K562 (cell line): ENCODE data around the gene KBTBD2. TPM values are rescaled to one million over a fixed set of nuclear protein-coding genes. Genes with fewer than 3 reads are reported as not detected.

Source experiments
- ATAC-seq: fragments of 200-7000 bp; cut with Tn5 transposase; 3 replicates; pipeline ENCODE4 v1.9.1; 2020; ENCODE audit warnings: moderate library complexity
- BruUV-seq: library from RNA; stranded (reverse); fragments of 400-500 nt; replicated peaks from 2 replicates; lab custom pipeline; 2021; lab: Mats Ljungman, UMichigan
- CTCF ChIA-PET: fragments of 300-600 bp; formaldehyde crosslinking; extraction: SDS; loops from one replicate; lab custom pipeline; 2021; ENCODE audit warnings: low intra/inter-chr PET ratio; lab: Yijun Ruan, JAX
- POLR2A ChIA-PET: fragments of 300-600, 350-650 bp; sonication (Branson Sonifier 250); formaldehyde crosslinking; extraction: SDS; loops from one replicate; lab custom pipeline; 2021; ENCODE audit warnings: antibody characterized with exemption, inconsistent platforms; lab: Yijun Ruan, JAX
- DNase-seq, 4 experiments: peaks; one replicate each; pipeline versions ENCODE4 v3.0.0 to v3.0.0-alpha.2; 2011 to 2018; ENCODE audit warnings: low spot score in 3 of 4, mixed read lengths in 3 of 4; ENCODE audit errors: extremely low read depth in 1 of 4
- FAIRE-seq: peaks from 2 replicates; lab custom pipeline; 2011; peaks lifted over from hg19 to GRCh38; lab: Jason Lieb, UNC
- H2AFZ ChIP-seq: 2 replicates; pipeline ENCODE4 v1.6.0; 2011; ENCODE audit warnings: low read depth, low read length, control low read depth, inconsistent platforms
- H3K27ac ChIP-seq: fragments of 200-600 bp; 3 replicates; pipeline ENCODE4 v1.8.0; 2011; ENCODE audit warnings: low read depth, mild to moderate bottlenecking, control low read depth, inconsistent platforms, low read length, moderate library complexity, mixed read lengths; ENCODE audit errors: extremely low read depth
- H3K27me3 ChIP-seq, 2 experiments: fragments of 300-600 bp in 1 of 2; 2 replicates in 1 of 2; 3 replicates in 1 of 2; pipeline versions ENCODE4 v1.6.0 to v1.8.0; 2011; ENCODE audit warnings: inconsistent platforms in 2 of 2, low read length in 2 of 2, mild to moderate bottlenecking in 1 of 2, mixed read lengths in 1 of 2, moderate library complexity in 1 of 2; ENCODE audit not compliant: control insufficient read depth in 2 of 2, insufficient read depth in 2 of 2
- H3K36me3 ChIP-seq: fragments of 300-600 bp; 3 replicates; pipeline ENCODE4 v1.8.0; 2011; ENCODE audit warnings: mild to moderate bottlenecking, low read length, inconsistent platforms; ENCODE audit not compliant: control insufficient read depth, insufficient read depth
- H3K4me1 ChIP-seq, 2 experiments: fragments of 200-600 bp in 1 of 2; replicated peaks in 1 of 2; 2 replicates in 1 of 2; 3 replicates in 1 of 2; pipeline versions ENCODE4 v1.5.1 to v1.8.0; 2011; ENCODE audit warnings: inconsistent platforms in 2 of 2, low read length in 2 of 2, mild to moderate bottlenecking in 1 of 2, mixed read lengths in 1 of 2, moderate library complexity in 1 of 2; ENCODE audit not compliant: control insufficient read depth in 2 of 2, insufficient read depth in 2 of 2
- H3K4me2 ChIP-seq: 2 replicates; pipeline ENCODE4 v1.6.1; 2011; ENCODE audit warnings: low read length, control low read depth, inconsistent platforms, mixed read lengths; ENCODE audit not compliant: insufficient read depth
- H3K4me3 ChIP-seq: fragments of 200-600 bp; sonication (generic), shearing (Covaris generic); 2 replicates; pipeline ENCODE4 v1.5.1; 2016; ENCODE audit warnings: control low read depth, inconsistent platforms
- H3K79me2 ChIP-seq: fragments of 200-600 bp; 3 replicates; pipeline ENCODE4 v1.8.0; 2011; ENCODE audit warnings: low read length, inconsistent platforms; ENCODE audit not compliant: control insufficient read depth, insufficient read depth
- H3K9ac ChIP-seq, 2 experiments: 2 replicates each; pipeline versions ENCODE4 v1.6.0 to v1.6.1; 2011; ENCODE audit warnings: low read depth in 2 of 2, low read length in 2 of 2, control low read depth in 1 of 2, inconsistent platforms in 1 of 2, mild to moderate bottlenecking in 1 of 2, mixed read lengths in 1 of 2; ENCODE audit not compliant: insufficient read depth in 1 of 2
- H3K9me1 ChIP-seq: one replicate; pipeline ENCODE4 v1.6.0; 2011; ENCODE audit warnings: inconsistent platforms, mild to moderate bottlenecking, low read length, moderate library complexity; ENCODE audit not compliant: control insufficient read depth, insufficient read depth
- H3K9me3 ChIP-seq: replicated peaks from 2 replicates; pipeline ENCODE4 v1.5.1; 2011; ENCODE audit warnings: low read depth, low read length, inconsistent platforms; ENCODE audit not compliant: control insufficient read depth, insufficient read depth
- H4K20me1 ChIP-seq: replicated peaks from 2 replicates; pipeline ENCODE4 v1.6.1; 2011; ENCODE audit warnings: low read length, inconsistent platforms, mixed read lengths; ENCODE audit not compliant: control insufficient read depth, insufficient read depth
- CBFA2T2 ChIP-seq: fragments of 450-650 bp; conservative IDR thresholded peaks from 2 replicates; pipeline ENCODE4 v1.6.1; 2017; ENCODE audit warnings: mild to moderate bottlenecking
- CEBPZ ChIP-seq: fragments of 150-350 bp; IDR thresholded peaks from 2 replicates; pipeline ENCODE4 v1.6.1; 2014; ENCODE audit warnings: low read depth, mild to moderate bottlenecking, low read length, borderline replicate concordance
- CHAMP1 ChIP-seq: fragments of 450-650 bp; IDR thresholded peaks from 2 replicates; pipeline ENCODE4 v1.6.1; 2016; ENCODE audit warnings: mild to moderate bottlenecking
- MBD1 ChIP-seq: fragments of 250-450 bp; sonication (Bioruptor Pico); IDR thresholded peaks from 2 replicates; pipeline ENCODE4 v1.8.0; 2022; ENCODE audit warnings: inconsistent platforms
- NFE2L1 ChIP-seq: fragments of 450-650 bp; IDR thresholded peaks from 2 replicates; pipeline ENCODE4 v1.6.1; 2016; ENCODE audit warnings: missing genetic modification characterization, low read depth, mild to moderate bottlenecking, missing compliant biosample characterization, moderate library complexity, borderline replicate concordance
- NR4A1 ChIP-seq, 2 experiments: fragments of 250-450 bp in 1 of 2; fragments of 450-650 bp in 1 of 2; sonication (Bioruptor Pico) in 1 of 2; IDR thresholded peaks; 2 replicates each; pipeline versions ENCODE4 v1.4.0 to v1.6.1; 2016 to 2020; ENCODE audit warnings: mild to moderate bottlenecking in 2 of 2, missing compliant biosample characterization in 1 of 2, missing genetic modification characterization in 1 of 2, moderate library complexity in 1 of 2
- POLR3G ChIP-seq: IDR thresholded peaks from 2 replicates; pipeline ENCODE4 v1.6.1; 2011; ENCODE audit not compliant: insufficient read length, insufficient replicate concordance; ENCODE audit errors: extremely low read depth
- PRMT5 ChIP-seq: sonication (generic); formaldehyde crosslinking; IDR thresholded peaks from 2 replicates; pipeline ENCODE4 v1.5.0; 2020; ENCODE audit warnings: missing genetic modification reagents
- XRCC4 ChIP-seq: IDR thresholded peaks from one replicate; pipeline ENCODE4 v1.6.1; 2011; ENCODE audit not compliant: insufficient read depth, insufficient read length; ENCODE audit errors: extremely low read depth
- ZNF311 ChIP-seq: fragments of 250-450 bp; sonication (Bioruptor Pico); IDR thresholded peaks from 2 replicates; pipeline ENCODE4 v1.4.0; 2020; ENCODE audit warnings: mild to moderate bottlenecking, moderate library complexity
- ZNF354B ChIP-seq: fragments of 250-450 bp; sonication (Bioruptor Pico); IDR thresholded peaks from 2 replicates; pipeline ENCODE4 v1.4.0; 2020
- WGBS: fragments of 100-300 bp; shearing (Covaris generic); methylation state at CpG from one replicate; pipeline ENCODE4 v1.1.6; 2016; ENCODE audit warnings: low coverage, mixed read lengths; ENCODE audit not compliant: insufficient coverage; ENCODE audit errors: missing lambda C conversion rate; 5-methylcytosine and 5-hydroxymethylcytosine counted together
- in situ Hi-C: fragments of 300-500 bp; cut with MboI; formaldehyde crosslinking; loops from 4 replicates; pipeline ENCODE4 v1.15.0; 2018; ENCODE audit warnings: inconsistent platforms, mixed read lengths
- intact Hi-C: fragments of 100-400 bp; cut with micrococcal nuclease; formaldehyde crosslinking; loops from 2 replicates; pipeline ENCODE4 v1.14.2; 2022
- polyA plus RNA-seq, 8 experiments: library from polyadenylated mRNA; depleted of rRNA in 4 of 8; stranded (reverse) in 5 of 8; unstranded in 3 of 8; fragments of >200 nt; fragmentation: Nextera tagmentation in 2 of 8; fragmentation: Illumina TruSeq in 1 of 8; extraction: Ambion mirVana in 2 of 8; extraction: Trizol in 1 of 8; gene quantifications; 2 replicates each; pipeline versions ENCODE4 v1.2.1 to v1.2.3, GENCODE V29; 2011 to 2014; ENCODE audit warnings: inconsistent platforms in 1 of 8, missing spikeins in 1 of 8
- total RNA-seq, 7 experiments: library from RNA; depleted of rRNA in 6 of 7; stranded (reverse); fragments of >200 nt in 6 of 7; fragmentation: Illumina TruSeq in 2 of 7; extraction: Trizol in 2 of 7; gene quantifications; 2 replicates each; pipeline versions ENCODE4 v1.2.1 to v1.2.3, GENCODE V29; 2011 to 2021; ENCODE audit warnings: low replicate concordance in 1 of 7

The KBTBD2 gene
- total and polyA plus RNA-seq, 9 of the 15 experiments (the other 6 are each of a cell fraction or from before 2014, with no cell fraction given): 22.8 to 62.2 (median 30.8) TPM

- Histone ChIP-seq H2AFZ (peak overlapping the region; percentile 79), H3K9me1 (no peaks in the 10 kb centered on the region), H3K79me2 (no peaks in the 10 kb centered on the region), H3K27ac (no peak overlapping the region), H3K36me3 (no peaks in the 10 kb centered on the region), H3K9me3 (no peaks in the 10 kb centered on the region), H3K27me3 (no peaks in the 10 kb centered on the region), H3K4me3 (no peak overlapping the region), H4K20me1 (no peaks in the 10 kb centered on the region), H3K4me1 (peaks cover 16 to 24% of the 10 kb centered on the region in 2 experiments), H3K9ac (no peak overlapping the region), H3K4me2 (no peak overlapping the region)
- WGBS: 72% methylated on average over 4 of the region's 4 CpGs
- in situ Hi-C loops (no loop called here), intact Hi-C loops (no loop called here)
- no peak for DNase-seq
- ChIA-PET POLR2A (interaction anchor here (0.8 to 10.6 kb wide), 2 partner anchors 9 to 410 kb away, joined by 3 to 111 read pairs; partner anchors contain the start of genes KBTBD2 and LSM5), CTCF (no interaction called here)
- ATAC-seq: no peak
- no peak for FAIRE-seq
- no TSS peak for BruUV-seq
- TF ChIP-seq ZNF354B (CRISPR knock-in tag) (no peak), NFE2L1 (tag) (no peak), NR4A1 (CRISPR knock-in tag; IDR thresholded peaks at IDR 0.05) (no peak), NR4A1 (tag; IDR thresholded peaks at IDR 0.05) (no peak), MBD1 (CRISPR knock-in tag) (no peak), CHAMP1 (no peak), PRMT5 (CRISPR knock-in tag) (no peak), POLR3G (no peak), CEBPZ (no peak), XRCC4 (no peak), ZNF311 (no peak), CBFA2T2 (no peak)
Observed at GRCh38 chr7:32900433-32900995, 9.0 kb upstream of the KBTBD2 start.
